ENCODE results near the gene KIF16B.

DNA sequence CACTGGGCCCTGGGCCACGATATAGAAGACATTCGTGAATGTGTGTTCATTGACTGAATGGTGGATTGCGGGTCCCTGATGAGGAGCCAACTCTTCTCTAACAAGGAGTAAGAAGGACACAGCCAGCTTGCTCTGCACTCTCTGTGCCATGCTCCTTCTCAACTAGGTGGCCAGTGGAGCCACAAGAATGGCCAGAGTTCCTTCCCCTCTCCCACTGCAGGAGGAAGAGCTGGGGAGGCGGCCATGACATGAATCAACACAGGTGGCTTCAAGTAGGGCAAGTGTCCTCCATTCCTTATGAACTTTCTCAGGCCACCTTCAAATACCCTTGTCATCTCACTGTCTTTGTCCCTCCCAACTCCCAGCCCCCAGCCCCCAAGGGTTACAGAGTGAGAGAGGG is 305.7 kb downstream of the KIF16B start:
- TF ChIP-seq, protein P1, sequence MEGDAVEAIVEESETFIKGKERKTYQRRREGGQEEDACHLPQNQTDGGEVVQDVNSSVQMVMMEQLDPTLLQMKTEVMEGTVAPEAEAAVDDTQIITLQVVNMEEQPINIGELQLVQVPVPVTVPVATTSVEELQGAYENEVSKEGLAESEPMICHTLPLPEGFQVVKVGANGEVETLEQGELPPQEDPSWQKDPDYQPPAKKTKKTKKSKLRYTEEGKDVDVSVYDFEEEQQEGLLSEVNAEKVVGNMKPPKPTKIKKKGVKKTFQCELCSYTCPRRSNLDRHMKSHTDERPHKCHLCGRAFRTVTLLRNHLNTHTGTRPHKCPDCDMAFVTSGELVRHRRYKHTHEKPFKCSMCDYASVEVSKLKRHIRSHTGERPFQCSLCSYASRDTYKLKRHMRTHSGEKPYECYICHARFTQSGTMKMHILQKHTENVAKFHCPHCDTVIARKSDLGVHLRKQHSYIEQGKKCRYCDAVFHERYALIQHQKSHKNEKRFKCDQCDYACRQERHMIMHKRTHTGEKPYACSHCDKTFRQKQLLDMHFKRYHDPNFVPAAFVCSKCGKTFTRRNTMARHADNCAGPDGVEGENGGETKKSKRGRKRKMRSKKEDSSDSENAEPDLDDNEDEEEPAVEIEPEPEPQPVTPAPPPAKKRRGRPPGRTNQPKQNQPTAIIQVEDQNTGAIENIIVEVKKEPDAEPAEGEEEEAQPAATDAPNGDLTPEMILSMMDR (conservative IDR thresholded peaks at IDR 0.05; ENCODE audit: low read depth, low read length): no peak
- no peak for TF ChIP-seq EZH2 (IDR thresholded peaks at IDR 0.05; ENCODE audit: low read length, unreplicated experiment)
- TF ChIP-seq EZH2phosphoT487 (IDR thresholded peaks at IDR 0.05; ENCODE audit: borderline replicate concordance, low read length): no peak

All from PC-3 (cell line).